Kidney (tissue), 22 donors: Measurements from ENCODE around the gene ABCA6. TPM values are rescaled to one million over a fixed set of nuclear protein-coding genes. Genes with fewer than 3 reads are reported as not detected.
A peak's percentile ranks its signal among the peaks of the same experiment; 100 is the strongest.

Experiments
- DNase-seq, 5 donors: peaks; one replicate each; pipeline ENCODE4 v3.0.0-alpha.2; 2013 to 2020
- FAIRE-seq: peaks from 2 replicates; lab custom pipeline; 2012; peaks lifted over from hg19 to GRCh38; lab: Jason Lieb, UNC
- H3K27ac ChIP-seq, 2 donors: one replicate each; pipeline ENCODE4 v1.7.0; 2013; ENCODE audit warnings: low read depth in 2 of 2, low read length in 2 of 2, inconsistent platforms in 1 of 2
- H3K27me3 ChIP-seq: one replicate; pipeline ENCODE4 v1.7.1; 2013; ENCODE audit warnings: low read length, inconsistent platforms; ENCODE audit not compliant: control insufficient read depth, insufficient read depth
- H3K36me3 ChIP-seq, 3 donors: one replicate each; pipeline versions ENCODE4 v1.7.0 to v1.7.1; 2013; ENCODE audit warnings: low read length in 3 of 3, control low read depth in 1 of 3, inconsistent platforms in 1 of 3; ENCODE audit not compliant: insufficient read depth in 3 of 3, control insufficient read depth in 2 of 3
- H3K4me1 ChIP-seq, 3 donors: one replicate each; pipeline versions ENCODE4 v1.7.0 to v1.7.1; 2013; ENCODE audit warnings: low read length in 3 of 3, inconsistent platforms in 1 of 3, low read depth in 1 of 3; ENCODE audit not compliant: control insufficient read depth in 2 of 3, insufficient read depth in 2 of 3
- H3K4me3 ChIP-seq, 3 donors: one replicate each; pipeline versions ENCODE4 v1.7.0 to v1.8.1; 2013; ENCODE audit warnings: low read length in 3 of 3, control low read depth in 1 of 3, inconsistent platforms in 1 of 3
- H3K9ac ChIP-seq, 3 donors: one replicate each; pipeline versions ENCODE4 v1.7.0 to v1.7.1; 2013; ENCODE audit warnings: low read length in 3 of 3, control low read depth in 1 of 3, inconsistent platforms in 1 of 3
- H3K9me3 ChIP-seq, 3 donors: one replicate each; pipeline versions ENCODE4 v1.7.0 to v1.7.1; 2013; ENCODE audit warnings: low read length in 3 of 3, control low read depth in 1 of 3, inconsistent platforms in 1 of 3; ENCODE audit not compliant: control insufficient read depth in 2 of 3, insufficient read depth in 1 of 3
- intact Hi-C: fragments of 100-400 bp; cut with DNase I; formaldehyde crosslinking; loops from one replicate; pipeline ENCODE4 v1.11.1; 2022
- long read RNA-seq, 10 donors: library from polyadenylated mRNA in 1 of 10; unstranded in 1 of 10; transcript quantifications; one replicate each; pipeline ENCODE4 v2.0.0 and lab custom pipeline, GENCODE V29; 2021 to 2026
- polyA plus RNA-seq: library from polyadenylated mRNA; stranded (reverse); fragments of 350-450 nt; fragmentation: Illumina TruSeq; extraction: RNeasy Lipid Tissue Mini Kit (QIAGEN cat#74804); gene quantifications from one replicate; pipeline ENCODE4 v1.2.3, GENCODE V29; 2014; ENCODE audit warnings: low read depth, low replicate concordance; ENCODE audit not compliant: insufficient read depth
- total RNA-seq: library from RNA; stranded (reverse); fragmentation: NEBNext Ultra II Directional; extraction: Animal tissue kit (Norgen Biotek cat#: 25700); gene quantifications from one replicate; pipeline ENCODE4 v1.2.1, GENCODE V29; 2021
- TF ChIP-seq, protein P1 (sequence below): IDR thresholded peaks from 3 replicates; pipeline ENCODE4 v1.5.1; 2012; ENCODE audit warnings: mild to moderate bottlenecking, moderate library complexity, borderline replicate concordance; ENCODE audit not compliant: insufficient read depth; ENCODE audit errors: extremely low read depth
- donor health status: control.
- donor health status: control.
- donor health status: control.
- donor health status: control.
- donor health status: control.
- donor health status: DM: yes; HTN: yes; CAD: no.
- donor health status: Normal renal cell carcinoma (clear cell type).

ABCA6 gene, protein sequence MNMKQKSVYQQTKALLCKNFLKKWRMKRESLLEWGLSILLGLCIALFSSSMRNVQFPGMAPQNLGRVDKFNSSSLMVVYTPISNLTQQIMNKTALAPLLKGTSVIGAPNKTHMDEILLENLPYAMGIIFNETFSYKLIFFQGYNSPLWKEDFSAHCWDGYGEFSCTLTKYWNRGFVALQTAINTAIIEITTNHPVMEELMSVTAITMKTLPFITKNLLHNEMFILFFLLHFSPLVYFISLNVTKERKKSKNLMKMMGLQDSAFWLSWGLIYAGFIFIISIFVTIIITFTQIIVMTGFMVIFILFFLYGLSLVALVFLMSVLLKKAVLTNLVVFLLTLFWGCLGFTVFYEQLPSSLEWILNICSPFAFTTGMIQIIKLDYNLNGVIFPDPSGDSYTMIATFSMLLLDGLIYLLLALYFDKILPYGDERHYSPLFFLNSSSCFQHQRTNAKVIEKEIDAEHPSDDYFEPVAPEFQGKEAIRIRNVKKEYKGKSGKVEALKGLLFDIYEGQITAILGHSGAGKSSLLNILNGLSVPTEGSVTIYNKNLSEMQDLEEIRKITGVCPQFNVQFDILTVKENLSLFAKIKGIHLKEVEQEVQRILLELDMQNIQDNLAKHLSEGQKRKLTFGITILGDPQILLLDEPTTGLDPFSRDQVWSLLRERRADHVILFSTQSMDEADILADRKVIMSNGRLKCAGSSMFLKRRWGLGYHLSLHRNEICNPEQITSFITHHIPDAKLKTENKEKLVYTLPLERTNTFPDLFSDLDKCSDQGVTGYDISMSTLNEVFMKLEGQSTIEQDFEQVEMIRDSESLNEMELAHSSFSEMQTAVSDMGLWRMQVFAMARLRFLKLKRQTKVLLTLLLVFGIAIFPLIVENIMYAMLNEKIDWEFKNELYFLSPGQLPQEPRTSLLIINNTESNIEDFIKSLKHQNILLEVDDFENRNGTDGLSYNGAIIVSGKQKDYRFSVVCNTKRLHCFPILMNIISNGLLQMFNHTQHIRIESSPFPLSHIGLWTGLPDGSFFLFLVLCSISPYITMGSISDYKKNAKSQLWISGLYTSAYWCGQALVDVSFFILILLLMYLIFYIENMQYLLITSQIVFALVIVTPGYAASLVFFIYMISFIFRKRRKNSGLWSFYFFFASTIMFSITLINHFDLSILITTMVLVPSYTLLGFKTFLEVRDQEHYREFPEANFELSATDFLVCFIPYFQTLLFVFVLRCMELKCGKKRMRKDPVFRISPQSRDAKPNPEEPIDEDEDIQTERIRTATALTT (N-terminal part only)
- total RNA-seq (7.6 TPM), polyA plus RNA-seq (2.9 TPM)
- long read RNA-seq, donor 1: 0 reads
- long read RNA-seq, donor 2: 0 reads
- long read RNA-seq, donor 3: 0 reads
- long read RNA-seq, donor 4: 0 reads
- long read RNA-seq, donor 5: 0 reads
- long read RNA-seq, donor 6: 0 reads
- long read RNA-seq, donor 7: 0 reads
- long read RNA-seq, donor 8: 0 reads
- long read RNA-seq, donor 9: 0 reads
- long read RNA-seq, donor 10: 0 reads

DNA sequence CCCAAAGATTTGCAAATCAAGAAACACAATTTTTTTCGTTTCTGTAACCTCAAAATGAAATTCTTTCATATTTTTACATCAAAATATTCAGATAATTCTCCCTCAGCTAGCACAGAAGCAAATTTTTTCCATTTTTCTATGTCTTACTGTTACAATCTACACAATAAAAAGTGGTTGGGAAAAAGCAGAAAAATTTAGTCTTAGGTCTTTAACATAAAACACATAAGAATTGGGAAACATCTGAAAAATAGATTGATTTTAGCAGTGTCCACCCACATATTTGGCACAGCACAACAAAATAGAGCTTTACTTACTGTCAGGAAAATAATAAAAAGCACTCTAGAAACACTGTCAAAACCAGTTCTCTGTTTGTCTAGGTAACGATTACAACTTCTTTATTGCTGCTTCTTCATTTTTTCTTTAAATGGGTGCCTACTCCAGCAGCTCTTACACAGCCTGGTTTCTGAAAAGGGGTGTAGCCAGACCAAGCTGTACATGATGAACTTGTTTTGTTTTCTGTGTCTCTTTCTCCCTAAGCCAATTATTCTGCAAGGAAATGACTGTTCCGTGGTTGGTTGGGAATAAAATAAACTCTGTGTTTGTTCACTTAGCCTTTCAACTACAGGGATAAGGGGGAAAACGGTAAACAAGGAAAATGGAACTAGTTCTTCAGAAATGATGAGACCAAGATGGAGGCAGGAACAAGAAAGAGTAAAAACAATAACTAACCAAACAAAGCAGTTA lies at the start of gene ABCA6:
ABCA6 (minus strand) TSS at position 465 of the 744 bp plus-strand sequence. CDS start 1,192 bp downstream, outside the sequence.
- Histone ChIP-seq H3K9me3 (no peaks in the 10 kb centered on the region), H3K4me3 (peak within 1 kb of the TSS in 1 of 3 donors; percentile 42), H3K9ac (no peak within 1 kb of the TSS), H3K27me3 (no peaks in the 10 kb centered on the region), H3K4me1 (no peaks in the 10 kb centered on the region), H3K36me3 (no peaks in the 10 kb centered on the region), H3K27ac (no peak within 1 kb of the TSS)
- DNase-seq (peak in 2 of 5 donors; percentile 3 to 13), FAIRE-seq (no peak)
- intact Hi-C loops: no loop called here
- TF ChIP-seq, protein P1, sequence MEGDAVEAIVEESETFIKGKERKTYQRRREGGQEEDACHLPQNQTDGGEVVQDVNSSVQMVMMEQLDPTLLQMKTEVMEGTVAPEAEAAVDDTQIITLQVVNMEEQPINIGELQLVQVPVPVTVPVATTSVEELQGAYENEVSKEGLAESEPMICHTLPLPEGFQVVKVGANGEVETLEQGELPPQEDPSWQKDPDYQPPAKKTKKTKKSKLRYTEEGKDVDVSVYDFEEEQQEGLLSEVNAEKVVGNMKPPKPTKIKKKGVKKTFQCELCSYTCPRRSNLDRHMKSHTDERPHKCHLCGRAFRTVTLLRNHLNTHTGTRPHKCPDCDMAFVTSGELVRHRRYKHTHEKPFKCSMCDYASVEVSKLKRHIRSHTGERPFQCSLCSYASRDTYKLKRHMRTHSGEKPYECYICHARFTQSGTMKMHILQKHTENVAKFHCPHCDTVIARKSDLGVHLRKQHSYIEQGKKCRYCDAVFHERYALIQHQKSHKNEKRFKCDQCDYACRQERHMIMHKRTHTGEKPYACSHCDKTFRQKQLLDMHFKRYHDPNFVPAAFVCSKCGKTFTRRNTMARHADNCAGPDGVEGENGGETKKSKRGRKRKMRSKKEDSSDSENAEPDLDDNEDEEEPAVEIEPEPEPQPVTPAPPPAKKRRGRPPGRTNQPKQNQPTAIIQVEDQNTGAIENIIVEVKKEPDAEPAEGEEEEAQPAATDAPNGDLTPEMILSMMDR: no peak

DNA sequence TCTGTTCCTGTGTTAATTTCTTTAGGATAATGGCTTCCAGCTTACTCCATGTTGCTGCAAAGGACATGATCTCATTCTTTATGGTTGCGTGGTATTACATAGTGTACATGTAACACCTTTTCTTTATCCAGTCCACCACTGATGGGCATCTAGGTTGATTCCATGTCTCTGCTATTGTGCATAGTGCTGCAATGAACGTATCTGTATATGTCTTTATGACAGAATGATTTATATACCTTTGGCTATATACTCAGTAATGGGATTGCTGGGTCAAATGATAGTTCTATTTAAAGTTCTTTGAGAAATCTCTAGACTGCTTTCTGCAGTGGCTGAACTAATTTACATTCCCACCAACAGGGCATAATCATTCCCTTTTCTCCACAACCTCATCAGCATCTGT lies 47.1 kb upstream of the ABCA6 start:
- no peaks in the 10 kb centered on the region for H3K9me3 ChIP-seq
- H3K36me3 ChIP-seq: no peaks in the 10 kb centered on the region
- TF ChIP-seq, protein P1: no peak
- no peak for DNase-seq
- H3K4me1 ChIP-seq: no peaks in the 10 kb centered on the region
- H3K27me3 ChIP-seq: no peaks in the 10 kb centered on the region
- intact Hi-C loops: no loop called here
- H3K9ac ChIP-seq: no peak overlapping the region
- FAIRE-seq: no peak
- H3K27ac ChIP-seq: no peak overlapping the region
- no peak overlapping the region for H3K4me3 ChIP-seq

DNA sequence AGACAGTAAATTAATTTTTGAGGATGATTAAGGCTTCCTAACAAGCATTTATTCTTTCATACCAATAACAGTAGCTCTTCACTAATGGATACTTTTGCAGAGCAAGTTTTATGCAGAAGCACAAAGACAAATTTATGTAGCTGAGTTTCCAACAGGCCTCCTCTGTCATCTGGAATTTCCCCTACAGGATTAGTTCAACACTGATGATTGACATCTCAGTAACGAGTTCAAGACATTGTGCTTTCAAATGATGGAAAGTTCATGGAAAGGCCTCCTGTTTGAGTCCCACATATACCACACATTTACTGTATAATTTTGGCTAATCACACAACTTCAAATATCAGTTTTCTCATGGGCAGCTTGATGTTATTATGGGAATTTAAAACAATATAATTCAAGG lies 46.4 kb upstream of the ABCA6 start:
- intact Hi-C loops: no loop called here
- Histone ChIP-seq H3K9me3 (no peaks in the 10 kb centered on the region), H3K4me1 (no peaks in the 10 kb centered on the region), H3K4me3 (no peak overlapping the region), H3K36me3 (no peaks in the 10 kb centered on the region), H3K27me3 (no peaks in the 10 kb centered on the region), H3K27ac (no peak overlapping the region), H3K9ac (no peak overlapping the region)
- FAIRE-seq (no peak), DNase-seq (peak in 1 of 5 donors; percentile 34)
- TF ChIP-seq, protein P1: no peak
